GM23338 (cell line): ENCODE measurements around the gene IL17REL. TPM values are rescaled to one million over a fixed set of nuclear protein-coding genes. Genes with fewer than 3 reads are reported as not detected.

ENCODE experiments used
- ATAC-seq: fragments of 200-7000 bp; cut with Tn5 transposase; 3 replicates; pipeline ENCODE4 v1.9.1; 2020
- DNase-seq: peaks from one replicate; pipeline ENCODE4 v3.0.0-alpha.2; 2015; ENCODE audit warnings: low spot score
- H2AFZ ChIP-seq: fragments of 200-600 bp; sonication (generic); 2 replicates; pipeline ENCODE4 v1.8.0; 2016; ENCODE audit warnings: antibody characterized with exemption, mild to moderate bottlenecking, moderate library complexity
- H3F3A ChIP-seq: fragments of 200-600 bp; sonication (generic); replicated peaks from 2 replicates; pipeline ENCODE4 v1.8.0; 2017; ENCODE audit warnings: antibody characterized with exemption, mixed run types, low read depth
- H3K27ac ChIP-seq: fragments of 200-600 bp; sonication (generic); 2 replicates; pipeline ENCODE4 v1.6.1; 2016; ENCODE audit warnings: low read depth
- H3K27me3 ChIP-seq: fragments of 200-600 bp; sonication (generic); 2 replicates; pipeline ENCODE4 v1.8.0; 2016; ENCODE audit warnings: mild to moderate bottlenecking, mixed run types, moderate library complexity; ENCODE audit not compliant: insufficient read depth
- H3K36me3 ChIP-seq: fragments of 200-600 bp; sonication (generic); 2 replicates; pipeline ENCODE4 v1.8.0; 2016; ENCODE audit warnings: mild to moderate bottlenecking; ENCODE audit not compliant: insufficient read depth
- H3K4me1 ChIP-seq: fragments of 200-600 bp; sonication (generic); 2 replicates; pipeline ENCODE4 v1.8.0; 2016; ENCODE audit warnings: mild to moderate bottlenecking, moderate library complexity; ENCODE audit not compliant: insufficient read depth
- H3K4me2 ChIP-seq: fragments of 200-600 bp; sonication (generic); 2 replicates; pipeline ENCODE4 v1.7.1; 2017; ENCODE audit warnings: mixed run types
- H3K4me3 ChIP-seq: fragments of 200-600 bp; sonication (generic); 2 replicates; pipeline ENCODE4 v1.6.1; 2016; ENCODE audit warnings: mixed run types
- H3K79me2 ChIP-seq: fragments of 200-600 bp; sonication (generic); replicated peaks from 2 replicates; pipeline ENCODE4 v1.8.0; 2017; ENCODE audit warnings: mild to moderate bottlenecking; ENCODE audit not compliant: insufficient read depth
- H3K9me2 ChIP-seq: fragments of 200-600 bp; sonication (generic); 2 replicates; pipeline ENCODE4 v1.8.0; 2017; ENCODE audit not compliant: insufficient read depth
- H4K20me1 ChIP-seq: fragments of 200-600 bp; sonication (generic); replicated peaks from 2 replicates; pipeline ENCODE4 v1.8.0; 2017; ENCODE audit warnings: mild to moderate bottlenecking; ENCODE audit not compliant: insufficient read depth
- H3K27ac Mint-ChIP-seq: 2 replicates; pipeline ENCODE4 v1.8.0; 2020; ENCODE audit warnings: inconsistent platforms, mild to moderate bottlenecking, moderate library complexity, mixed read lengths
- H3K27me3 Mint-ChIP-seq: 3 replicates; pipeline ENCODE4 v1.8.0; 2022; ENCODE audit warnings: low read depth, mild to moderate bottlenecking, moderate library complexity, mixed read lengths, inconsistent platforms; ENCODE audit not compliant: insufficient read depth, poor library complexity
- H3K36me3 Mint-ChIP-seq: 3 replicates; pipeline ENCODE4 v1.8.0; 2021; ENCODE audit warnings: low read depth, mild to moderate bottlenecking, inconsistent platforms, moderate library complexity, mixed read lengths
- H3K4me1 Mint-ChIP-seq: 3 replicates; pipeline ENCODE4 v1.8.0; 2020; ENCODE audit warnings: mild to moderate bottlenecking, inconsistent platforms, mixed read lengths
- H3K4me3 Mint-ChIP-seq: 3 replicates; pipeline ENCODE4 v1.8.0; 2021; ENCODE audit warnings: moderate library complexity, mild to moderate bottlenecking, inconsistent platforms, mixed read lengths
- H3K9me3 Mint-ChIP-seq: 3 replicates; pipeline ENCODE4 v1.8.0; 2020; ENCODE audit warnings: moderate library complexity, mild to moderate bottlenecking, inconsistent platforms, mixed read lengths
- CREB1 ChIP-seq: fragments of 250-450 bp; sonication (Bioruptor Pico); IDR thresholded peaks from 2 replicates; pipeline ENCODE4 v1.5.0; 2020; ENCODE audit warnings: low read depth, mild to moderate bottlenecking, moderate library complexity
- EZH2 ChIP-seq: fragments of 200-600 bp; sonication (generic); IDR thresholded peaks from one replicate; pipeline ENCODE4 v1.8.0; 2017; ENCODE audit warnings: antibody characterized with exemption, mild to moderate bottlenecking, low read depth; ENCODE audit not compliant: unreplicated experiment
- JUNB ChIP-seq: IDR thresholded peaks from one replicate; pipeline ENCODE4 v1.6.1; 2016; ENCODE audit warnings: antibody characterized with exemption; ENCODE audit not compliant: unreplicated experiment
- NANOG ChIP-seq: IDR thresholded peaks from 2 replicates; pipeline ENCODE4 v1.6.1; 2016; ENCODE audit warnings: antibody characterized with exemption, borderline replicate concordance
- POLR2AphosphoS5 ChIP-seq: IDR thresholded peaks from 2 replicates; pipeline ENCODE4 v1.6.1; 2016; ENCODE audit warnings: antibody characterized with exemption, low read depth
- STAT1 ChIP-seq: IDR thresholded peaks from one replicate; pipeline ENCODE4 v1.6.1; 2016; ENCODE audit warnings: antibody characterized with exemption; ENCODE audit not compliant: unreplicated experiment
- ZNF114 ChIP-seq: fragments of 250-450 bp; sonication (Bioruptor Pico); IDR thresholded peaks from 2 replicates; pipeline ENCODE4 v1.5.0; 2020; ENCODE audit warnings: mild to moderate bottlenecking, moderate library complexity
- ZNF331 ChIP-seq: fragments of 250-450 bp; sonication (Bioruptor Pico); IDR thresholded peaks from 2 replicates; pipeline ENCODE4 v1.5.0; 2020; ENCODE audit warnings: low read depth, mild to moderate bottlenecking, moderate library complexity
- polyA plus RNA-seq: library from polyadenylated mRNA; unstranded; fragments of >200 nt; fragmentation: Nextera tagmentation; extraction: Ambion mirVana; gene quantifications from 2 replicates; pipeline ENCODE4 v1.2.1, GENCODE V29; 2016
- total RNA-seq: library from RNA; depleted of rRNA; stranded (reverse); fragments of >200 nt; shearing (Covaris generic); gene quantifications from 2 replicates; pipeline ENCODE4 v1.2.3, GENCODE V29; 2014
- TF ChIP-seq, protein P1 (sequence below): fragments of 250-450 bp; sonication (Bioruptor Pico); IDR thresholded peaks from 2 replicates; pipeline ENCODE4 v1.5.0; 2020; ENCODE audit warnings: mild to moderate bottlenecking, moderate library complexity
- TF ChIP-seq, protein P2 (sequence below): IDR thresholded peaks from 2 replicates; pipeline ENCODE4 v1.6.1; 2016; ENCODE audit warnings: antibody characterized with exemption

IL17REL gene
- total and polyA plus RNA-seq, 2 experiments from 2014 or later = 0.31 TPM; not detected in 1

DNA sequence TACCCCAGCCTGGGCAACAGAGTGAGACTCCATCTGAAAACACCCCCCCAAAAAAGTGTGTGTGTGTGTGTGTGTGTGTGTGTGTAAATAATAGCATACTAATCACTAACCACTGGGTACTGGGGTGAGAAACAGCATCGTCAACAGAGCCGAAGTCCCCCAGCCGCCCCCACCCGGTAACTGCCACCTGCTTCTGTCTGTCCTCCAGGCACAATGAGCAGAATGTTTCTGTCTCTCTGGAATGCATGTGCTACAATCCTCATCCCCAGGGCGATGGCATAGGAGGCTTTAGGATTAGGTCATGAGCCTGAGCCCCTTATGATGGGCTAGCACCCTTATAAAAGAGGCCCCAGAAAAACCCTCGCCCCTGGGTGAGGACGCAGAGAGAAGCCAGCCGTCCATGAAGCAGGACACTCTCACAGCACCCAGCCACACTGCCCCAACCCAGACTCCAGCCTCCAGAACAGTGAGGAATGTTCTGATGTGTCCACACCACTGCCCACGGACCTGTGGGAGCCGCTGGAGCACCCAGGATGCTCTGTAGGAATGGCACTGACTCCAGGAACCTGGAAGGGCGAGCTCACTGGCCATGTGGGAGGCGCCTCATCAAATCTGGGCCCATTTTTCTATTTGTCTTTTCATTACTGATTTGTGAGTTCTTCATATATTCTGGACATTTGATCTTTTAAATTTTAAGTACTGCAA is 35.6 kb upstream of the IL17REL start (continued):
- TF ChIP-seq, protein P1, sequence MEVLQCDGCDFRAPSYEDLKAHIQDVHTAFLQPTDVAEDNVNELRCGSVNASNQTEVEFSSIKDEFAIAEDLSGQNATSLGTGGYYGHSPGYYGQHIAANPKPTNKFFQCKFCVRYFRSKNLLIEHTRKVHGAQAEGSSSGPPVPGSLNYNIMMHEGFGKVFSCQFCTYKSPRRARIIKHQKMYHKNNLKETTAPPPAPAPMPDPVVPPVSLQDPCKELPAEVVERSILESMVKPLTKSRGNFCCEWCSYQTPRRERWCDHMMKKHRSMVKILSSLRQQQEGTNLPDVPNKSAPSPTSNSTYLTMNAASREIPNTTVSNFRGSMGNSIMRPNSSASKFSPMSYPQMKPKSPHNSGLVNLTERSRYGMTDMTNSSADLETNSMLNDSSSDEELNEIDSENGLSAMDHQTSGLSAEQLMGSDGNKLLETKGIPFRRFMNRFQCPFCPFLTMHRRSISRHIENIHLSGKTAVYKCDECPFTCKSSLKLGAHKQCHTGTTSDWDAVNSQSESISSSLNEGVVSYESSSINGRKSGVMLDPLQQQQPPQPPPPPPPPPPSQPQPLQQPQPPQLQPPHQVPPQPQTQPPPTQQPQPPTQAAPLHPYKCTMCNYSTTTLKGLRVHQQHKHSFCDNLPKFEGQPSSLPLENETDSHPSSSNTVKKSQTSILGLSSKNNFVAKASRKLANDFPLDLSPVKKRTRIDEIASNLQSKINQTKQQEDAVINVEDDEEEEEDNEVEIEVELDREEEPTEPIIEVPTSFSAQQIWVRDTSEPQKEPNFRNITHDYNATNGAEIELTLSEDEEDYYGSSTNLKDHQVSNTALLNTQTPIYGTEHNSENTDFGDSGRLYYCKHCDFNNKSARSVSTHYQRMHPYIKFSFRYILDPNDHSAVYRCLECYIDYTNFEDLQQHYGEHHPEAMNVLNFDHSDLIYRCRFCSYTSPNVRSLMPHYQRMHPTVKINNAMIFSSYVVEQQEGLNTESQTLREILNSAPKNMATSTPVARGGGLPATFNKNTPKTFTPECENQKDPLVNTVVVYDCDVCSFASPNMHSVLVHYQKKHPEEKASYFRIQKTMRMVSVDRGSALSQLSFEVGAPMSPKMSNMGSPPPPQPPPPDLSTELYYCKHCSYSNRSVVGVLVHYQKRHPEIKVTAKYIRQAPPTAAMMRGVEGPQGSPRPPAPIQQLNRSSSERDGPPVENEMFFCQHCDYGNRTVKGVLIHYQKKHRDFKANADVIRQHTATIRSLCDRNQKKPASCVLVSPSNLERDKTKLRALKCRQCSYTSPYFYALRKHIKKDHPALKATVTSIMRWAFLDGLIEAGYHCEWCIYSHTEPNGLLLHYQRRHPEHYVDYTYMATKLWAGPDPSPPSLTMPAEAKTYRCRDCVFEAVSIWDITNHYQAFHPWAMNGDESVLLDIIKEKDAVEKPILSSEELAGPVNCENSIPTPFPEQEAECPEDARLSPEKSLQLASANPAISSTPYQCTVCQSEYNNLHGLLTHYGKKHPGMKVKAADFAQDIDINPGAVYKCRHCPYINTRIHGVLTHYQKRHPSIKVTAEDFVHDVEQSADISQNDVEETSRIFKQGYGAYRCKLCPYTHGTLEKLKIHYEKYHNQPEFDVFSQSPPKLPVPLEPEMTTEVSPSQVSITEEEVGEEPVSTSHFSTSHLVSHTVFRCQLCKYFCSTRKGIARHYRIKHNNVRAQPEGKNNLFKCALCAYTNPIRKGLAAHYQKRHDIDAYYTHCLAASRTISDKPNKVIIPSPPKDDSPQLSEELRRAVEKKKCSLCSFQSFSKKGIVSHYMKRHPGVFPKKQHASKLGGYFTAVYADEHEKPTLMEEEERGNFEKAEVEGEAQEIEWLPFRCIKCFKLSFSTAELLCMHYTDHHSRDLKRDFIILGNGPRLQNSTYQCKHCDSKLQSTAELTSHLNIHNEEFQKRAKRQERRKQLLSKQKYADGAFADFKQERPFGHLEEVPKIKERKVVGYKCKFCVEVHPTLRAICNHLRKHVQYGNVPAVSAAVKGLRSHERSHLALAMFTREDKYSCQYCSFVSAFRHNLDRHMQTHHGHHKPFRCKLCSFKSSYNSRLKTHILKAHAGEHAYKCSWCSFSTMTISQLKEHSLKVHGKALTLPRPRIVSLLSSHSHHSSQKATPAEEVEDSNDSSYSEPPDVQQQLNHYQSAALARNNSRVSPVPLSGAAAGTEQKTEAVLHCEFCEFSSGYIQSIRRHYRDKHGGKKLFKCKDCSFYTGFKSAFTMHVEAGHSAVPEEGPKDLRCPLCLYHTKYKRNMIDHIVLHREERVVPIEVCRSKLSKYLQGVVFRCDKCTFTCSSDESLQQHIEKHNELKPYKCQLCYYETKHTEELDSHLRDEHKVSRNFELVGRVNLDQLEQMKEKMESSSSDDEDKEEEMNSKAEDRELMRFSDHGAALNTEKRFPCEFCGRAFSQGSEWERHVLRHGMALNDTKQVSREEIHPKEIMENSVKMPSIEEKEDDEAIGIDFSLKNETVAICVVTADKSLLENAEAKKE = no peak
- TF ChIP-seq, protein P2, sequence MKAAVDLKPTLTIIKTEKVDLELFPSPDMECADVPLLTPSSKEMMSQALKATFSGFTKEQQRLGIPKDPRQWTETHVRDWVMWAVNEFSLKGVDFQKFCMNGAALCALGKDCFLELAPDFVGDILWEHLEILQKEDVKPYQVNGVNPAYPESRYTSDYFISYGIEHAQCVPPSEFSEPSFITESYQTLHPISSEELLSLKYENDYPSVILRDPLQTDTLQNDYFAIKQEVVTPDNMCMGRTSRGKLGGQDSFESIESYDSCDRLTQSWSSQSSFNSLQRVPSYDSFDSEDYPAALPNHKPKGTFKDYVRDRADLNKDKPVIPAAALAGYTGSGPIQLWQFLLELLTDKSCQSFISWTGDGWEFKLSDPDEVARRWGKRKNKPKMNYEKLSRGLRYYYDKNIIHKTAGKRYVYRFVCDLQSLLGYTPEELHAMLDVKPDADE = no peak
- no peak for TF ChIP-seq ZNF114 (CRISPR knock-in tag)
- TF ChIP-seq JUNB = no peak
- no peak for TF ChIP-seq NANOG

DNA sequence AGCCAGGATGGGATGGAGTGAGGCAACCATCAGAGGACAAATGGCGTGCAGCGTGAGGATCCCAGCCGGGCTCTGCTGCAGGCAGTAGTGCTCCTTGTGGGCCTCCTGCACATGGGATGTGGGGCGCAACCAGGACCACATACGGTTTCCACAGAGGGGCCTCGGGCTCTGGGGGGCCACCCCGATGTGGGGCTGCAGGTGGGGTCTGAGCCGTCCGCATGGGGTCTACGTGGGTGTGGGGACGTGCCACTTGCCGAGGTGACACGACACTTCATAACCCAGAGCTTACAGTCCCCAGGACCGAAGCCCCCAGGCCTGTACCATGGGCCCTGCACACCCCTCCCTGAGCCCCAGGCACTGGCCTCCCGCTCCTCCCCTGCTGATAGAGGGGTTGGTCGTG is 34.8 kb upstream of the IL17REL start:
- H3K9me3 Mint-ChIP-seq = no peaks in the 10 kb centered on the region
- TF ChIP-seq, protein P2 = no peak
- TF ChIP-seq EZH2 (no peak), STAT1 (no peak), ZNF331 (no peak), POLR2AphosphoS5 (no peak), CREB1 (CRISPR knock-in tag) (no peak)

More for the DNA sequence above, 34.8 kb upstream of the IL17REL start:
- DNase-seq = no peak
- Mint-ChIP-seq H3K4me3 (no peak overlapping the region), H3K27ac (no peak overlapping the region), H3K27me3 (peaks cover 10% of the 10 kb centered on the region), H3K4me1 (no peaks in the 10 kb centered on the region), H3K36me3 (no peaks in the 10 kb centered on the region)
- Histone ChIP-seq H3K27me3 (no peaks in the 10 kb centered on the region), H3K27ac (no peak overlapping the region), H3F3A (no peaks in the 10 kb centered on the region), H3K36me3 (no peaks in the 10 kb centered on the region), H4K20me1 (no peaks in the 10 kb centered on the region), H3K4me3 (no peak overlapping the region), H3K79me2 (no peaks in the 10 kb centered on the region), H2AFZ (no peak overlapping the region), H3K4me1 (no peaks in the 10 kb centered on the region), H3K4me2 (no peak overlapping the region), H3K9me2 (no peaks in the 10 kb centered on the region)
- no peak for ATAC-seq
